Neuronal stem cell (in vitro differentiated cells): Measurements from ENCODE around the gene SLC6A9.

ENCODE experiments used
- DNase-seq: peaks from one replicate; pipeline ENCODE4 v3.0.0-alpha.2; 2013; ENCODE audit warnings: low spot score
- H2AFZ ChIP-seq: one replicate; pipeline ENCODE4 v1.6.1; 2013; ENCODE audit warnings: mild to moderate bottlenecking, low read length, inconsistent platforms
- H2AK5ac ChIP-seq: 2 replicates; pipeline ENCODE4 v1.6.1; 2013; ENCODE audit warnings: low read depth, mild to moderate bottlenecking, inconsistent platforms, low read length, moderate library complexity, mixed read lengths
- H2BK120ac ChIP-seq: 2 replicates; pipeline ENCODE4 v1.6.1; 2013; ENCODE audit warnings: low read depth, mild to moderate bottlenecking, inconsistent platforms, low read length, moderate library complexity, mixed read lengths
- H2BK12ac ChIP-seq: one replicate; pipeline ENCODE4 v1.6.1; 2013; ENCODE audit warnings: low read length, inconsistent platforms
- H2BK15ac ChIP-seq: 2 replicates; pipeline ENCODE4 v1.6.1; 2013; ENCODE audit warnings: mild to moderate bottlenecking, low read length, inconsistent platforms, mixed read lengths
- H2BK5ac ChIP-seq: one replicate; pipeline ENCODE4 v1.6.1; 2013; ENCODE audit warnings: inconsistent platforms, mild to moderate bottlenecking, low read length, moderate library complexity
- H3K14ac ChIP-seq: one replicate; pipeline ENCODE4 v1.6.1; 2013; ENCODE audit warnings: low read length, inconsistent platforms
- H3K18ac ChIP-seq: 2 replicates; pipeline ENCODE4 v1.6.1; 2013; ENCODE audit warnings: low read length, inconsistent platforms
- H3K23ac ChIP-seq: 2 replicates; pipeline ENCODE4 v1.6.1; 2013; ENCODE audit warnings: low read depth, mild to moderate bottlenecking, mixed read lengths, low read length, inconsistent platforms; ENCODE audit not compliant: poor library complexity
- H3K27ac ChIP-seq: replicated peaks from 3 replicates; pipeline ENCODE4 v1.5.1; 2013; ENCODE audit warnings: low read length, inconsistent platforms
- H3K27me3 ChIP-seq, 3 experiments: 2 replicates each; pipeline ENCODE4 v1.6.1; 2013; ENCODE audit warnings: low read length in 3 of 3, mild to moderate bottlenecking in 2 of 3, inconsistent platforms in 1 of 3, low read depth in 1 of 3, mixed read lengths in 1 of 3, moderate library complexity in 1 of 3; ENCODE audit not compliant: control insufficient read depth in 3 of 3, insufficient read depth in 3 of 3
- H3K36me3 ChIP-seq, 2 donors: replicated peaks in 1 of 2; 2 replicates each; pipeline ENCODE4 v1.6.1; 2013; ENCODE audit warnings: low read length in 2 of 2; ENCODE audit not compliant: control insufficient read depth in 2 of 2, insufficient read depth in 2 of 2
- H3K4ac ChIP-seq: 2 replicates; pipeline ENCODE4 v1.6.1; 2013; ENCODE audit warnings: inconsistent platforms, mild to moderate bottlenecking, low read length, moderate library complexity
- H3K4me1 ChIP-seq, 2 donors: 1 replicate in 1 of 2; 2 replicates in 1 of 2; pipeline ENCODE4 v1.6.1; 2013; ENCODE audit warnings: low read length in 2 of 2, low read depth in 1 of 2; ENCODE audit not compliant: control insufficient read depth in 2 of 2, insufficient read depth in 1 of 2
- H3K4me2 ChIP-seq: one replicate; pipeline ENCODE4 v1.6.1; 2013; ENCODE audit warnings: mild to moderate bottlenecking, low read length, inconsistent platforms; ENCODE audit not compliant: insufficient read depth, poor library complexity, severe bottlenecking
- H3K4me3 ChIP-seq, 2 donors: 2 replicates each; pipeline ENCODE4 v1.5.1; 2013; ENCODE audit warnings: low read length in 2 of 2, mild to moderate bottlenecking in 2 of 2, inconsistent platforms in 1 of 2, moderate library complexity in 1 of 2
- H3K79me1 ChIP-seq: one replicate; pipeline ENCODE4 v1.6.1; 2013; ENCODE audit warnings: low read depth, mild to moderate bottlenecking, inconsistent platforms, low read length, moderate library complexity
- H3K9ac ChIP-seq: one replicate; pipeline ENCODE4 v1.6.1; 2013; ENCODE audit warnings: mild to moderate bottlenecking, low read depth, low read length, inconsistent platforms; ENCODE audit not compliant: poor library complexity
- H3K9me3 ChIP-seq, 2 donors: replicated peaks in 1 of 2; 2 replicates each; pipeline versions ENCODE3 to v1.6.1; 2013; ENCODE audit warnings: low read length in 2 of 2, mild to moderate bottlenecking in 2 of 2, inconsistent platforms in 1 of 2, low read depth in 1 of 2, mixed read lengths in 1 of 2, moderate library complexity in 1 of 2; ENCODE audit not compliant: control insufficient read depth in 2 of 2, insufficient read depth in 1 of 2
- H4K8ac ChIP-seq: one replicate; pipeline ENCODE4 v1.6.1; 2013; ENCODE audit warnings: low read depth, mild to moderate bottlenecking, inconsistent platforms, low read length, moderate library complexity
- H4K91ac ChIP-seq: one replicate; pipeline ENCODE4 v1.6.1; 2013; ENCODE audit warnings: low read length, low read depth, mild to moderate bottlenecking, inconsistent platforms; ENCODE audit not compliant: poor library complexity
- WGBS, 2 donors: extraction: QIAGEN DNeasy Blood & Tissue Kit; methylation state at CpG; one replicate each; pipeline ENCODE4 v1.1.7; 2013; ENCODE audit warnings: missing lambda C conversion rate in 2 of 2, mixed read lengths in 1 of 2; ENCODE audit not compliant: insufficient read length in 2 of 2, insufficient replicate concordance in 1 of 2; ENCODE audit errors: extremely low coverage in 2 of 2; 5-methylcytosine and 5-hydroxymethylcytosine counted together

SLC6A9 gene

GRCh38 chr1:44059212-44059611 lies 27.9 kb upstream of the SLC6A9 start:
- no peak overlapping the region for H3K9ac ChIP-seq
- no peak overlapping the region for H3K18ac ChIP-seq
- no peaks in the 10 kb centered on the region for H3K79me1 ChIP-seq
- no peaks in the 10 kb centered on the region for H3K36me3 ChIP-seq
- H2BK120ac ChIP-seq: no peak overlapping the region
- peaks cover 0 to 2% of the 10 kb centered on the region in 2 donors for H3K4me1 ChIP-seq
- H3K23ac ChIP-seq: no peak overlapping the region
- no peak overlapping the region for H3K4ac ChIP-seq
- H2BK12ac ChIP-seq: no peak overlapping the region
- no peak overlapping the region for H2AFZ ChIP-seq
- no peak overlapping the region for H2BK5ac ChIP-seq
- no peak overlapping the region for H3K27ac ChIP-seq
- no peak overlapping the region for H4K91ac ChIP-seq
- H3K4me3 ChIP-seq: no peak overlapping the region
- no peak overlapping the region for H3K14ac ChIP-seq
- H2AK5ac ChIP-seq: no peak overlapping the region
- DNase-seq: no peak
- no CpG with 5 or more reads among the region's 1 CpG for WGBS, 2 donors
- no peak overlapping the region for H4K8ac ChIP-seq
- peaks cover 0 to 51% (median 0%) of the 10 kb centered on the region in 3 experiments for H3K27me3 ChIP-seq
- no peak overlapping the region for H3K4me2 ChIP-seq
- no peak overlapping the region for H2BK15ac ChIP-seq
- H3K9me3 ChIP-seq: no peaks in the 10 kb centered on the region

GRCh38 chr1:44057293-44057692 lies 26.0 kb upstream of the SLC6A9 start:
- H4K8ac ChIP-seq: no peak overlapping the region
- no peak overlapping the region for H2BK12ac ChIP-seq
- no peak overlapping the region for H3K27ac ChIP-seq
- H2AFZ ChIP-seq: no peak overlapping the region
- no CpG with 5 or more reads among the region's 1 CpG for WGBS, 2 donors
- H3K4me1 ChIP-seq: peaks cover 0 to 2% of the 10 kb centered on the region in 2 donors
- H2AK5ac ChIP-seq: no peak overlapping the region
- no peak overlapping the region for H4K91ac ChIP-seq
- no peak for DNase-seq
- H3K27me3 ChIP-seq: peaks cover 0 to 49% (median 0%) of the 10 kb centered on the region in 3 experiments
- no peak overlapping the region for H2BK120ac ChIP-seq
- no peak overlapping the region for H3K18ac ChIP-seq
- no peak overlapping the region for H3K9ac ChIP-seq
- H3K14ac ChIP-seq: no peak overlapping the region
- no peaks in the 10 kb centered on the region for H3K36me3 ChIP-seq
- no peaks in the 10 kb centered on the region for H3K79me1 ChIP-seq
- H3K4me2 ChIP-seq: no peak overlapping the region
- no peak overlapping the region for H3K4me3 ChIP-seq
- no peak overlapping the region for H2BK15ac ChIP-seq
- no peaks in the 10 kb centered on the region for H3K9me3 ChIP-seq
- H3K23ac ChIP-seq: no peak overlapping the region
- H3K4ac ChIP-seq: no peak overlapping the region
- no peak overlapping the region for H2BK5ac ChIP-seq

GRCh38 chr1:44053394-44053793 lies 22.1 kb upstream of the SLC6A9 start:
- Histone ChIP-seq H2BK12ac (no peak overlapping the region), H3K9ac (no peak overlapping the region), H2AFZ (no peak overlapping the region), H2BK5ac (no peak overlapping the region), H4K91ac (no peak overlapping the region), H3K4me3 (no peak overlapping the region), H3K27ac (no peak overlapping the region), H2BK120ac (no peak overlapping the region), H3K23ac (no peak overlapping the region), H2BK15ac (no peak overlapping the region), H3K14ac (no peak overlapping the region), H3K27me3 (peaks cover 0 to 44% (median 0%) of the 10 kb centered on the region in 3 experiments), H3K4me2 (no peak overlapping the region), H3K36me3 (no peaks in the 10 kb centered on the region), H2AK5ac (no peak overlapping the region), H3K4me1 (no peaks in the 10 kb centered on the region), H3K79me1 (no peaks in the 10 kb centered on the region), H3K4ac (no peak overlapping the region), H3K9me3 (no peaks in the 10 kb centered on the region), H4K8ac (no peak overlapping the region), H3K18ac (no peak overlapping the region)
- no peak for DNase-seq
- no CpG with 5 or more reads among the region's 2 CpGs for WGBS, 2 donors

GRCh38 chr1:44050261-44050660 lies 19.0 kb upstream of the SLC6A9 start:
- Histone ChIP-seq H2BK15ac (no peak overlapping the region), H3K4ac (no peak overlapping the region), H3K27ac (no peak overlapping the region), H3K23ac (no peak overlapping the region), H2BK12ac (no peak overlapping the region), H4K91ac (no peak overlapping the region), H3K4me2 (no peak overlapping the region), H3K79me1 (no peaks in the 10 kb centered on the region), H3K4me3 (no peak overlapping the region), H4K8ac (no peak overlapping the region), H2AK5ac (no peak overlapping the region), H3K36me3 (no peaks in the 10 kb centered on the region), H3K14ac (no peak overlapping the region), H3K27me3 (peaks cover 0 to 16% (median 0%) of the 10 kb centered on the region in 3 experiments), H3K4me1 (no peaks in the 10 kb centered on the region), H3K9ac (no peak overlapping the region), H2BK120ac (no peak overlapping the region), H2BK5ac (no peak overlapping the region), H2AFZ (no peak overlapping the region), H3K9me3 (no peaks in the 10 kb centered on the region), H3K18ac (no peak overlapping the region)
- no peak for DNase-seq
- WGBS, 2 donors: no CpG with 5 or more reads among the region's 3 CpGs
